Left hindlimb (tissue), 1 donor: Measurements from ENCODE around the gene GON4L.
"Not testable (repeated sequence)": the region's sequence is repeated elsewhere in the genome, so short reads cannot be mapped to it uniquely, and the experiment has no call there.

Experiments
- DNase-seq: peaks from one replicate; pipeline ENCODE4 v3.0.0-alpha.2; 2018

Gene GON4L

GRCh38 chr1:155812878-155813277 is 44.1 kb downstream of the GON4L start:
- DNase-seq: no peak

- no peak for DNase-seq
Measured at GRCh38 chr1:155809088-155809487, 47.9 kb downstream of the GON4L start.

- DNase-seq: no peak
Measured at GRCh38 chr1:155801149-155801548, 55.9 kb downstream of the GON4L start.

- not testable (repeated sequence) for DNase-seq
Measured at GRCh38 chr1:155795618-155796017, 61.4 kb downstream of the GON4L start.

- DNase-seq: no peak
Measured at GRCh38 chr1:155794605-155795245, 62.3 kb downstream of the GON4L start.

GRCh38 chr1:155793213-155793612 is 63.8 kb downstream of the GON4L start:
- DNase-seq: no peak

GRCh38 chr1:155777582-155777981 is 79.4 kb downstream of the GON4L start:
- DNase-seq: no peak

GRCh38 chr1:155776414-155776813 is 80.6 kb downstream of the GON4L start:
- no peak for DNase-seq

GRCh38 chr1:155773221-155773620 is 83.8 kb downstream of the GON4L start:
- DNase-seq: no peak

GRCh38 chr1:155769257-155769656 is 87.8 kb downstream of the GON4L start:
- no peak for DNase-seq

- not testable (repeated sequence) for DNase-seq
Measured at GRCh38 chr1:155767399-155767989, 89.5 kb downstream of the GON4L start.

GRCh38 chr1:155763989-155764388 is 93.0 kb downstream of the GON4L start:
- not testable (repeated sequence) for DNase-seq

GRCh38 chr1:155763090-155763815 is 93.8 kb downstream of the GON4L start:
- not testable (repeated sequence) for DNase-seq

- no peak for DNase-seq
Measured at GRCh38 chr1:155761736-155762405, 95.1 kb downstream of the GON4L start.

- DNase-seq: no peak
Measured at GRCh38 chr1:155760751-155761475, 96.1 kb downstream of the GON4L start.

GRCh38 chr1:155759966-155760630 is 96.9 kb downstream of the GON4L start:
- DNase-seq: no peak

GRCh38 chr1:155759017-155759416 is 98.0 kb downstream of the GON4L start:
- DNase-seq: not testable (repeated sequence)

- not testable (repeated sequence) for DNase-seq
Measured at GRCh38 chr1:155748141-155748540, 108.9 kb downstream of the GON4L start.

- not testable (repeated sequence) for DNase-seq
Measured at GRCh38 chr1:155747586-155747985, 109.4 kb downstream of the GON4L start.

- DNase-seq: peak; percentile 96
Measured at GRCh38 chr1:155745284-155746228, 111.5 kb downstream of the GON4L start.

- DNase-seq: no peak
Measured at GRCh38 chr1:155744711-155745283, 112.2 kb downstream of the GON4L start.
